Left renal cortex interstitium (tissue), 4 donors: ENCODE data around the gene VENTX. TPM values are rescaled to one million over a fixed set of nuclear protein-coding genes. Genes with fewer than 3 reads are reported as not detected.

Source experiments
- DNase-seq, 4 donors: peaks; one replicate each; pipeline ENCODE4 v3.0.0-alpha.2; 2013; ENCODE audit warnings: low read depth in 4 of 4, low spot score in 2 of 4, missing footprints in 1 of 4
- polyA plus RNA-seq, 4 donors: library from polyadenylated mRNA; unstranded; fragments of 120-200 nt; gene quantifications; one replicate each; pipeline ENCODE4 v1.2.1, GENCODE V29; 2013; ENCODE audit not compliant: insufficient read length in 4 of 4

VENTX gene
- polyA plus RNA-seq: under 1 TPM; 0.08 to 0.24 (median 0.15) TPM

GRCh38 chr10:133237588-133238465 lies at the start of gene VENTX:
TSS of gene VENTX (plus strand) at chr10:133237855. CDS start at chr10:133237915, 60 bp downstream.
- no peak for DNase-seq

- DNase-seq: no peak
Observed at GRCh38 chr10:133187906-133188681, 49.6 kb upstream of the VENTX start.

DNA sequence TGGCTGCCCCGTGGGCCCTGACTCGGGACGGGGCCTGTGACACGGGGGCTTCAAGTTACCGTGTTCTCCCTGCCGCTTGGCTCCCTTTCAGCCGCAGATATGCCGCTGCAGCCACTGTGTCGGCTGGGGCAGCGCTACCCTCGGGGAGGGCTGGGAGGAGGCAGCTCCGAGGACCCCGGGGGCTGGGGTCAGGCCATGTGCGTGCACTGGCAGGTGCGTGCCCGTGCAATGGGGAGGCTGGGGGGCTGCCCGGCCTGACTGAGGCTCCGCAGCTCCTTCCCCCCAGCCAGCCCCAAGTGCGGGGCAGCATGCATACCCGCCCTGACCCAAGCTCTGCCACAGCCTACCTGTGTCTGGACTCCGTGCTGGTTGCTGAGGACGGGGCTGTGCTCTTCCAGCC lies 48.4 kb upstream of the VENTX start:
- no peak for DNase-seq

DNA sequence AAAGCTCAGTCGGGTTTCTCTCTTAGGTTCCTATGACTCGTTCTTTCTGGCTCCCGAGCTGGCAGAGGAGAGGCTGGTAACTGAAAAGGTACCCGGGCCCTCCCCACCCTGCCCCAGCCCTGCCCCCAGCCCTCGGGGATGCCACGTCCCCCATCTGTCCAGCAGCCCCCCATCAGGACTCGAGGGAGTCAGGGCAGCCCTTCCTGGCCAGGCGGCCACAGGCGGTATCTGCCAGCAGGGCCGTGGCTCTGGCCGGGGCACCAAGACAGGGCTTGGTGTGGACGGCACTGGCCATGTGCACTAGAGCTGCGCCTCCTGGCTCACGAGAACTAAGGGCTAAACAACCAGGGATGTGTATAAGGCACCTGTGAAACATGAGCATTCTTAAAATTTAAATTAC lies 47.9 kb upstream of the VENTX start:
- DNase-seq: no peak

- no peak for DNase-seq
Observed at GRCh38 chr10:133190225-133190624, 47.4 kb upstream of the VENTX start.

DNA sequence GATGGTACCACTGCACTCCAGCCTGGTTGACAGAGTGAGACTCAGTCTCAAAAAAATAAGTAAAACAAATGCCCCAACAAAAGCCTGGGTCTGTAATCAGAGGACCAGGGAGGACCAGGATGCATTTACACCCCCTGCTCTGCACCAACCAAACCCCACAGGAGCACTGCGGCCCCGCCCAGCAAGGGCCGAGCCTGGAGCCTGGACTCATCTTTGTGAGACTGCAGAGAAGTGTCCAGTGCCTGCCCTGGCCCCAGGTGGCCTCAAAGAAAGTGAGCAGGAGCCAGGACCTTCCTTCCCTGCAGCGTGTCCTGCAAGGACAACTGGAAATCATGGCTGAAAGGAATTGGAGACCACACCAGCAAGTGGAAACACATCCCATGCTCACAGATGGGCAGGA lies 46.0 kb upstream of the VENTX start:
- no peak for DNase-seq

DNA sequence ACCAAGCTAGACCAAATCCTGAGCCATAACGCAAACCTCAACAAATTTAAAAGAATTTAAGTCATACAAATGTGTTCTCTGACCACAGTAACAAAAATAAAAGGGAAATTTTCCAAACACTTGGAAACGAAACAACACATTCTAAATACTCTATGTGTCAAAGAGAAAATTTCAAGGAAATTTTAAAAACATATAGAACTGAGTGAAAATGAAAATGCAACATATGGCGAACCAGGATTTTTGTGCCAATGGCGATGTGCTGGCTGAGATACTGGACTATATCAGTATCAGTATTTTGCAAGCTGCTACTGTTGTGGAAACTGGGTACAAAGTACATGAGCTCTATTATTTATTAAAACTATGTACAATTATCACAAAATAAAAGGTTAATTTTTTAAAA lies 43.5 kb upstream of the VENTX start:
- DNase-seq: no peak

- no peak for DNase-seq
Observed at GRCh38 chr10:133195096-133195495, 42.6 kb upstream of the VENTX start.

- DNase-seq: no peak
Observed at GRCh38 chr10:133195611-133196010, 42.0 kb upstream of the VENTX start.

DNA sequence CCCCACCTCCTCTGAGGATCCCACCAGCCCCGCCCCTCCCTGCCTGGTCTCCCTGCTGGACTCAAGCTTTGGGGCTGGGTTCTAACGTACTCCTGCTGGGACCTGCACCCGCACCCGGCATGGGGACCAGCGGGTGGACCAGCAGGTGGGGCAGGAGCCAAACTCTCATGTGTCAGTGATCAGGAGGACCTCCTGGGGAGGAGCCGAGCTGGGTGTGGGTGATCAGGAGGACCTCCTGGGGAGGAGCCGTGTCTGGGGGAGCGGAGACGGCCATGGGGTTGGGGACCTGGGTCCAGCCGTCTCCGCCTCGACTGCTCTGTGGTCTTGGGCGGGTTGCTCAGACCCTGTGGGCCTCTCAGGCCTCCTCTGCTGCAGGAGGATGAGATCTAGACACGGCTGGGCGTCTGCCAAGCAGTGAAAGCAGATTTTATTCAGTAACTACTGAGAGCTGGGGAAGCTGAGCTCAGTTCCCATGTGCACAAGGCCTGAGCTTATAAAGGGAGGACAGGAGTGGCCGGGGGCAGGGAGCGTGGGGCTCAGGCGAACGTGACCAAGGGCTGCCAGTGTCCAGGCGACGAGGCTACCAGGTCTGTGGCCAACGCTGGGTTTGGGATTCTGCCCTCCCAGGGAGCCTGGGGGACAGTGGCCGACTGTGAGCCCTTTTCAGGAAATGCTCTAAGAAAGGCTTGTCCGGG lies 41.3 kb upstream of the VENTX start:
- DNase-seq: no peak

DNA sequence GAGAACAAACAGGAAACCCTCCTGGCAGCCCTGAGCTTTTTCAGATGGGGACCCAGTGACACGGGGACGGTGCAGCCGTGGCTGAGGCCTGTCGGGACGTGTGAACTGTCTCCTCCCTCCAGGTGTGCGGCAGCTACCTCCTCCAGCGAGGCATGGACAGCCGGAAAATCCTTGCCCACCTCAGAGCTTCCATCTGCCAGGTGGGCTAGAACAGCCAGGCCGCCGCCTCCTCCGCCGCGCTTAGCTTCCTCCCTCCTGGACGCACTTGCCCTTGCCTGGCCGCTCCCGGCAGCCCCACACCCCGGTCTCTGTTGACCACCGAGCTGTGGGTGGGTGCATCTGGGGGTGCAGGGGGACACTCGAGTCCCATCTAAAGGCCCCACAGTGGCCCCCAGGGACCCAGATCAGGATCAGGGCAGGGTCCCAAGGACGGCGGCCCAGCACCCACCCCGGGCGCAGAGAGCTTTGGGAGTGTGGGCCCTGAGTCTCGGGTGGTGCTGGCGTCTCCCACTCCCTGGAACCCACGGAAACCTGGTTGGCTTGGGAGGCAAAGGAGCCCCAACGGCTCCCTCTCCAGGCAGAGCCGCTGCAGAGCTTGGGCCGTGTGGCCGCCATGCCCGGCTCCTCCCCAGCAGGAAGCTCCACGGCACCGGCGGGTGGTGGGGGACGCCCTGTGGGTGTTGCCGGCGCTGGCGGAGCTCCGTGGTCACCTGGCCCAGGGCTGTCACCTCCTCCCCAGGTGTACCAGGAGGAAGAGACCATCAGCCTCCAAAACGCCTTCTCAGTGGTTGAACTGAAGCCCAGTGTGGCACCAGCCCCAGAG lies 40.5 kb upstream of the VENTX start:
- no peak for DNase-seq

GRCh38 chr10:133197786-133198185 lies 39.9 kb upstream of the VENTX start:
- no peak for DNase-seq

GRCh38 chr10:133198206-133198605 lies 39.4 kb upstream of the VENTX start:
- DNase-seq: no peak

DNA sequence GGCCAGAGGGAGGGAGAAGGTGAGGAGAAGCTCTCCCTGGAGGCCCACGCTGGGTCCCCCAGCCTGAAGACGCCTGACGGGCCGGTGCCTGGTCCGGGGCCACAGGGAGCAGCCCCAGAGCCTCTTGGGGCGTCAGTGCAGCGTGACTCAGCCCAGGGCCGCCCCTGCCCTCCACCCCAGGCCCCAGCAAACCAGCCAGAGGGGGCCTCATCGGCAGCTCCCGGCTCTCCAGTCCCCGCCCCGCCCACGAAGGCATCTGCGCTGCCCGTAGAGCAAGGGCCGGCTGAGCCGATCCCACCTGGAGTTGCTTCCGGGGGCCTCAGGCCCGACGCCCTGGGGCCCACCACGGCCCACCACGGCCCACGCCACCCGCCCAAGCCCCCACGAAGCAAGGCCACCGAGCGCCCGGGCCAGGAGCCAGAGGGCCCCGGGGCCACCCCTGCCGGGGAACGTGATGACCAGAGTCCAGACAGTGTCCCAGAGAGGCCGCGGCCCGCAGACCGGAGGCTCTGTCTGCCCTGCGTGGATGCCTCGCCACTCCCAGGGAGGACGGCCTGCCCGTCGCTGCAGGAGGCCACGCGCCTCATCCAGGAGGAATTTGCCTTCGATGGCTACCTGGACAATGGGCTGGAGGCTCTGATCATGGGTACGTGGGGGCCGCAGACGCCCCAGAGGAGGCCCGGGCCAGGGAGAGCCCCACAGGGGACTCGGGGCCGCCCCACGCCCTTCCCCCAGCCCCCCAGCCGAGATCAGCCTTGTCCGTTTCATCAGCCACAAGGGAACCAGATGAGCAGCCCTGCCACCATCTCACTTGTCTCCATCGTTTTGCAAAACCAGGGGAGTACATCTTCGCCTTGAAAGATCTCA lies 38.8 kb upstream of the VENTX start:
- no peak for DNase-seq

GRCh38 chr10:133199488-133199885 lies 38.2 kb upstream of the VENTX start:
- DNase-seq: no peak

GRCh38 chr10:133199992-133200611 lies 37.6 kb upstream of the VENTX start:
- DNase-seq: no peak

DNA sequence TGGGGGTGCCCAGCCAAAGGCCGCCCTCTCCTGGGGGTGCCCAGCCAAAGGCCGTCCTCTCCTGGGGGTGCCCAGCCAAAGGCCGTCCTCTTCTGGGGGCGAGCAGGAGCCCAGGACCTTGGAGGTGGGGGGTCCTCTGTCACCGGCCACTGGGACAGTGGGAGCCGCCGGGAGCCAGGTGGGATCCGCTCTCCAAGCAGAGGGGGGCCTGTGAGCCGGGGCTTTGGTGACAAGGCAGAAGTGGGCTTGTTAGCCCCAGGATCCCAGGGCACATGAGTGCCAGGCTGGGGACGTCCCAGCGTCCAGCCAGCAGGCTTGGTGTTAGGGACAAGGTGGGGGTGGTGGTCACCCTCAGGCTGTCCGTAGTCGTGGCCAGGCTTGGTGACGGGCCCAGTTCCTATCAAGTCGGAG lies 37.0 kb upstream of the VENTX start:
- DNase-seq: no peak

- DNase-seq: no peak
Observed at GRCh38 chr10:133201151-133201947, 36.3 kb upstream of the VENTX start.
